Neuronal stem cell (in vitro differentiated cells): ENCODE data around the gene MYCBPAP.

Source experiments
- DNase-seq: peaks from one replicate; pipeline ENCODE4 v3.0.0-alpha.2; 2013; ENCODE audit warnings: low spot score
- H2AFZ ChIP-seq: one replicate; pipeline ENCODE4 v1.6.1; 2013; ENCODE audit warnings: mild to moderate bottlenecking, low read length, inconsistent platforms
- H2AK5ac ChIP-seq: 2 replicates; pipeline ENCODE4 v1.6.1; 2013; ENCODE audit warnings: low read depth, mild to moderate bottlenecking, inconsistent platforms, low read length, moderate library complexity, mixed read lengths
- H2BK120ac ChIP-seq: 2 replicates; pipeline ENCODE4 v1.6.1; 2013; ENCODE audit warnings: low read depth, mild to moderate bottlenecking, inconsistent platforms, low read length, moderate library complexity, mixed read lengths
- H2BK12ac ChIP-seq: one replicate; pipeline ENCODE4 v1.6.1; 2013; ENCODE audit warnings: low read length, inconsistent platforms
- H2BK15ac ChIP-seq: 2 replicates; pipeline ENCODE4 v1.6.1; 2013; ENCODE audit warnings: mild to moderate bottlenecking, low read length, inconsistent platforms, mixed read lengths
- H2BK5ac ChIP-seq: one replicate; pipeline ENCODE4 v1.6.1; 2013; ENCODE audit warnings: inconsistent platforms, mild to moderate bottlenecking, low read length, moderate library complexity
- H3K14ac ChIP-seq: one replicate; pipeline ENCODE4 v1.6.1; 2013; ENCODE audit warnings: low read length, inconsistent platforms
- H3K18ac ChIP-seq: 2 replicates; pipeline ENCODE4 v1.6.1; 2013; ENCODE audit warnings: low read length, inconsistent platforms
- H3K23ac ChIP-seq: 2 replicates; pipeline ENCODE4 v1.6.1; 2013; ENCODE audit warnings: low read depth, mild to moderate bottlenecking, mixed read lengths, low read length, inconsistent platforms; ENCODE audit not compliant: poor library complexity
- H3K27ac ChIP-seq: replicated peaks from 3 replicates; pipeline ENCODE4 v1.5.1; 2013; ENCODE audit warnings: low read length, inconsistent platforms
- H3K27me3 ChIP-seq, 3 experiments: 2 replicates each; pipeline ENCODE4 v1.6.1; 2013; ENCODE audit warnings: low read length in 3 of 3, mild to moderate bottlenecking in 2 of 3, inconsistent platforms in 1 of 3, low read depth in 1 of 3, mixed read lengths in 1 of 3, moderate library complexity in 1 of 3; ENCODE audit not compliant: control insufficient read depth in 3 of 3, insufficient read depth in 3 of 3
- H3K36me3 ChIP-seq, 2 donors: replicated peaks in 1 of 2; 2 replicates each; pipeline ENCODE4 v1.6.1; 2013; ENCODE audit warnings: low read length in 2 of 2; ENCODE audit not compliant: control insufficient read depth in 2 of 2, insufficient read depth in 2 of 2
- H3K4ac ChIP-seq: 2 replicates; pipeline ENCODE4 v1.6.1; 2013; ENCODE audit warnings: inconsistent platforms, mild to moderate bottlenecking, low read length, moderate library complexity
- H3K4me1 ChIP-seq, 2 donors: 1 replicate in 1 of 2; 2 replicates in 1 of 2; pipeline ENCODE4 v1.6.1; 2013; ENCODE audit warnings: low read length in 2 of 2, low read depth in 1 of 2; ENCODE audit not compliant: control insufficient read depth in 2 of 2, insufficient read depth in 1 of 2
- H3K4me2 ChIP-seq: one replicate; pipeline ENCODE4 v1.6.1; 2013; ENCODE audit warnings: mild to moderate bottlenecking, low read length, inconsistent platforms; ENCODE audit not compliant: insufficient read depth, poor library complexity, severe bottlenecking
- H3K4me3 ChIP-seq, 2 donors: 2 replicates each; pipeline ENCODE4 v1.5.1; 2013; ENCODE audit warnings: low read length in 2 of 2, mild to moderate bottlenecking in 2 of 2, inconsistent platforms in 1 of 2, moderate library complexity in 1 of 2
- H3K79me1 ChIP-seq: one replicate; pipeline ENCODE4 v1.6.1; 2013; ENCODE audit warnings: low read depth, mild to moderate bottlenecking, inconsistent platforms, low read length, moderate library complexity
- H3K9ac ChIP-seq: one replicate; pipeline ENCODE4 v1.6.1; 2013; ENCODE audit warnings: mild to moderate bottlenecking, low read depth, low read length, inconsistent platforms; ENCODE audit not compliant: poor library complexity
- H3K9me3 ChIP-seq, 2 donors: replicated peaks in 1 of 2; 2 replicates each; pipeline versions ENCODE3 to v1.6.1; 2013; ENCODE audit warnings: low read length in 2 of 2, mild to moderate bottlenecking in 2 of 2, inconsistent platforms in 1 of 2, low read depth in 1 of 2, mixed read lengths in 1 of 2, moderate library complexity in 1 of 2; ENCODE audit not compliant: control insufficient read depth in 2 of 2, insufficient read depth in 1 of 2
- H4K8ac ChIP-seq: one replicate; pipeline ENCODE4 v1.6.1; 2013; ENCODE audit warnings: low read depth, mild to moderate bottlenecking, inconsistent platforms, low read length, moderate library complexity
- H4K91ac ChIP-seq: one replicate; pipeline ENCODE4 v1.6.1; 2013; ENCODE audit warnings: low read length, low read depth, mild to moderate bottlenecking, inconsistent platforms; ENCODE audit not compliant: poor library complexity
- WGBS, 2 donors: extraction: QIAGEN DNeasy Blood & Tissue Kit; methylation state at CpG; one replicate each; pipeline ENCODE4 v1.1.7; 2013; ENCODE audit warnings: missing lambda C conversion rate in 2 of 2, mixed read lengths in 1 of 2; ENCODE audit not compliant: insufficient read length in 2 of 2, insufficient replicate concordance in 1 of 2; ENCODE audit errors: extremely low coverage in 2 of 2; 5-methylcytosine and 5-hydroxymethylcytosine counted together

Gene MYCBPAP

GRCh38 chr17:50478391-50479381 lies 29.6 kb upstream of the MYCBPAP start, which contains the start of gene RSAD1:
RSAD1 (plus strand) TSS chr17:50478860; CDS start chr17:50478885, 25 bp downstream.
- Histone ChIP-seq H3K4me3 (peak within 1 kb of the TSS; percentile 62 to 85), H2BK120ac (no peak within 1 kb of the TSS), H2BK15ac (peak within 1 kb of the TSS; percentile 30), H3K4me2 (peak within 1 kb of the TSS; percentile 99), H3K36me3 (peaks cover 0 to 9% of the 10 kb centered on the region in 2 donors), H2AK5ac (peak within 1 kb of the TSS; percentile 60), H2BK5ac (no peak within 1 kb of the TSS), H3K4me1 (peaks cover 5 to 7% of the 10 kb centered on the region in 2 donors), H2AFZ (peak within 1 kb of the TSS; percentile 98), H4K91ac (no peak within 1 kb of the TSS), H3K27ac (peak within 1 kb of the TSS; percentile 29), H3K9me3 (no peaks in the 10 kb centered on the region), H3K23ac (no peak within 1 kb of the TSS), H2BK12ac (peak within 1 kb of the TSS; percentile 2), H3K9ac (peak within 1 kb of the TSS; percentile 64), H3K14ac (no peak within 1 kb of the TSS), H3K27me3 (peaks cover 0 to 30% (median 6%) of the 10 kb centered on the region in 3 experiments), H4K8ac (no peak within 1 kb of the TSS), H3K18ac (peak within 1 kb of the TSS; percentile 42), H3K79me1 (no peaks in the 10 kb centered on the region), H3K4ac (no peak within 1 kb of the TSS)
- WGBS, 2 donors, result no CpG with 5 or more reads among the region's 75 CpGs
- DNase-seq, result peak; percentile 83

GRCh38 chr17:50479522-50480141 lies 28.6 kb upstream of the MYCBPAP start:
- Histone ChIP-seq H2AK5ac (peak overlapping the region; percentile 60), H3K23ac (no peak overlapping the region), H2AFZ (peak overlapping the region; percentile 98), H2BK5ac (no peak overlapping the region), H3K4ac (no peak overlapping the region), H3K27me3 (peaks cover 0 to 21% (median 6%) of the 10 kb centered on the region in 3 experiments), H3K9ac (no peak overlapping the region), H4K91ac (no peak overlapping the region), H3K27ac (no peak overlapping the region), H2BK120ac (no peak overlapping the region), H3K14ac (peak overlapping the region; percentile 86), H3K36me3 (peaks cover 0 to 14% of the 10 kb centered on the region in 2 donors), H2BK15ac (no peak overlapping the region), H3K79me1 (no peaks in the 10 kb centered on the region), H3K18ac (peak overlapping the region; percentile 35), H3K4me3 (peak overlapping the region; percentile 62 to 85), H3K4me1 (peaks cover 5 to 7% of the 10 kb centered on the region in 2 donors), H2BK12ac (no peak overlapping the region), H4K8ac (no peak overlapping the region), H3K9me3 (no peaks in the 10 kb centered on the region), H3K4me2 (peak overlapping the region; percentile 99)
- peak; percentile 46 for DNase-seq
- no CpG with 5 or more reads among the region's 19 CpGs for WGBS, 2 donors

GRCh38 chr17:50480142-50480764 lies 28.0 kb upstream of the MYCBPAP start:
- peaks cover 0 to 14% (median 6%) of the 10 kb centered on the region in 3 experiments for H3K27me3 ChIP-seq
- H3K4me2 ChIP-seq, result no peak overlapping the region
- WGBS, 2 donors, result no CpG with 5 or more reads among the region's 7 CpGs
- DNase-seq, result no peak
- no peak overlapping the region for H3K23ac ChIP-seq
- H3K36me3 ChIP-seq, result peaks cover 2 to 18% of the 10 kb centered on the region in 2 donors
- H2BK5ac ChIP-seq, result no peak overlapping the region
- H2BK15ac ChIP-seq, result no peak overlapping the region
- H2BK12ac ChIP-seq, result no peak overlapping the region
- H2AK5ac ChIP-seq, result peak overlapping the region; percentile 60
- peaks cover 5 to 7% of the 10 kb centered on the region in 2 donors for H3K4me1 ChIP-seq
- H4K91ac ChIP-seq, result no peak overlapping the region
- H3K27ac ChIP-seq, result no peak overlapping the region
- no peak overlapping the region for H3K4me3 ChIP-seq
- H2AFZ ChIP-seq, result no peak overlapping the region
- no peak overlapping the region for H3K18ac ChIP-seq
- H3K9me3 ChIP-seq, result no peaks in the 10 kb centered on the region
- no peak overlapping the region for H2BK120ac ChIP-seq
- H3K9ac ChIP-seq, result no peak overlapping the region
- no peak overlapping the region for H3K4ac ChIP-seq
- no peaks in the 10 kb centered on the region for H3K79me1 ChIP-seq
- H4K8ac ChIP-seq, result no peak overlapping the region
- H3K14ac ChIP-seq, result no peak overlapping the region
